Cardiac septum (tissue), 1 donor: ENCODE measurements around the gene SLC16A2. TPM values are rescaled to one million over a fixed set of nuclear protein-coding genes. Genes with fewer than 3 reads are reported as not detected.
"Not testable (repeated sequence)": the region's sequence is repeated elsewhere in the genome, so short reads cannot be mapped to it uniquely, and the experiment has no call there.

Source experiments
- DNase-seq: peaks from one replicate; pipeline ENCODE4 v3.0.0-alpha.2; 2020; ENCODE audit warnings: low spot score
- intact Hi-C: fragments of 100-400 bp; cut with DNase I; formaldehyde crosslinking; loops from one replicate; pipeline ENCODE4 v1.14.0; 2022
- total RNA-seq: library from RNA; stranded (reverse); fragmentation: NEBNext Ultra II Directional; extraction: Animal tissue kit (Norgen Biotek cat#: 25700); gene quantifications from one replicate; pipeline ENCODE4 v1.2.1, GENCODE V29; 2021
- donor health status: DM: no; HTN: no; CAD: no.

The SLC16A2 gene
- total RNA-seq, 1 donor from 2014 or later, result 8.2 TPM

DNA sequence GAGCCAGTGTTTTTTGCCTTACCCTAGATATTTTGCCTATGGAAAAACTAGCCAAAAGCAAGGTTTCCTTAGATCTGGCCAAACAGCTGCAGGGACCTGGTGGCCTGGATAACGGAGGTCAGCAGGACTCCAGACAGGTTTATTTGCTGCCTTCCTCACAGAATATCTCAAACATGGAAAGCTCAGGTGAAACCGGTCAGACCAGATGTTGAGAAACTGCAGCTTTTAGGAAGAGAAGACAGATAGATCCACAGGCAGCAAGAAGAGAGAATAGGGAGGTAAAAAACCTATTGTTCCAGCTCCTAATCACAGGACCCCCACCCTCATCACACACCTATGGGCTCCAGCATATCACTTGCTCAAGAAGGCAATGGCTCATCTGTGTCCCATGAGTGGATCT, 16.2 kb downstream of the SLC16A2 start:
- intact Hi-C loops, result no loop called here
- no peak for DNase-seq

DNA sequence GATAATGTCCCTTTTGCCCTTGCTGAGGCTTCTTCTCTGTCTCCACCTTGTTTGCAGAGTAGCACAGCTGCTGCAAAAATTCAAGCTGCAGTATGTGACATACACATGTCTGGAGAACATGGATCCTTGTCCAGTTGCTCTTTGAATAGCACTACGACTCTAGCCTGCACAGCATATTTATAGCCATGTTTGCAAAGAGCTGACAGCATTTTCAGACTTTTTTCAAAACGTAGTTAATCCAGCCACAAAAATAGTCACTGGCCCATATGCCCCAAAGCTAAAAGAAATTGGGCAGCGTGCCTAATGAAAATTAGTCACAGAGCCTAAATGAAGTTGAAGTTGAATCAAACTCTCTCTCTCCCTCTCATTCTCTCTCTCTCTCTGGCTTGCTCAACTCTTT, 17.5 kb downstream of the SLC16A2 start:
- intact Hi-C loops, result no loop called here
- no peak for DNase-seq

DNA sequence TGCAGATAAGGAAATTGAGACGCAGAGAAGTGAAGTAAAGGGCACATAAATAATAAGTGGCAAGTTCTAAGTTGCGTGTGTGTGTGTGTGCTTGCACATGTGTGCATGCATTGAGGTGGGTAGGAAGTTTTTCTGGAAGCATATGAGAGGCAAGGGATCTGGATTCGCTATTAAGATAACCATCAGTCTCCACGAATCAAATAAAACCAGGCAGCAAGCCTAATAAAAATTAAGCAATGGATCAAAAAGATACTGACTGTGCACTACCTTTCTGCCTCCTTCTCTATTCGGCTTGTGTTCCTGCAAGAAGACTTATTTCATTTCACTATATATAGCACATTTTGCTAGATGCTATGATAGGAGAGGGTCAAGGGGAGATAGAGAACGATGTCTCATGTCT, 23.8 kb downstream of the SLC16A2 start:
- intact Hi-C loops, result no loop called here
- DNase-seq, result no peak

DNA sequence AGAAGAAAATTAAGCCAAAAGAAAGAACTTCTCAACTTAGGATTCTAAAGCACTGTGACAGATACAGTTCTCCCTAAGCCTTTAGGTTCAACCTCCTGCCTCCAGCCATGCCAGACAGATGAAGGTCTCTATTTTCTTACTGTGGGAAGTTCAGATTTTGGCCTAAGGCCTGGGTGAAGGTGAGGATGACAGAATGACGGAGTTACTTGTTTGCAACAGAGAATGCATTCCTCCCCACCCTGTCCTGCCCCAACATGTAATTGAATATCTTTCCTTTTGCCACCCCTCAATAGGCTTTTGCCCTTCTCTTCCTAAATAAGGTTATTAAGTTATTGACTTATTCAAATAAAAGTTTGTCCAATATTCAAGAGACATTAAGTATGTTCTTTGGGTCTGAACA, 25.6 kb downstream of the SLC16A2 start:
- no peak for DNase-seq
- intact Hi-C loops, result no loop called here

DNA sequence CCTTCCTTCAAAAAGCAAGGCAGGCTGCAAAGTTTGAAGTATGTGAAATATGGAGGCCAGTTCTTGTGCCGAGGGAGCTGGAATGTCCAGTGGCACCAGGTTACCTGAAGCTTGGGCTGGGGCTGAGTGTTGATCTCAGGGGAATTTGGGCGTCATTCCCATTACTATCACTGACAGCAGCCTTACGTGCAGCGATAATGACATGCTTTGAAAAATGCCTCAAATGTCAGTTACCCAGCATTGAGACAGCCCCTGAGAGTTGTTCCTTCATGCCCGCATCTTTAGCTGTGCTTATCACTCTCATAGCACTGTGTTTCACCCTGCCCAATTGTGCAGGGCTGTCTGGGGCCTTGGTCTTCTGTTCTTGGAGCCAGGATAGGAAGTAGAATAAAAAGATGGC, 27.4 kb downstream of the SLC16A2 start:
- intact Hi-C loops, result no loop called here
- DNase-seq, result no peak

DNA sequence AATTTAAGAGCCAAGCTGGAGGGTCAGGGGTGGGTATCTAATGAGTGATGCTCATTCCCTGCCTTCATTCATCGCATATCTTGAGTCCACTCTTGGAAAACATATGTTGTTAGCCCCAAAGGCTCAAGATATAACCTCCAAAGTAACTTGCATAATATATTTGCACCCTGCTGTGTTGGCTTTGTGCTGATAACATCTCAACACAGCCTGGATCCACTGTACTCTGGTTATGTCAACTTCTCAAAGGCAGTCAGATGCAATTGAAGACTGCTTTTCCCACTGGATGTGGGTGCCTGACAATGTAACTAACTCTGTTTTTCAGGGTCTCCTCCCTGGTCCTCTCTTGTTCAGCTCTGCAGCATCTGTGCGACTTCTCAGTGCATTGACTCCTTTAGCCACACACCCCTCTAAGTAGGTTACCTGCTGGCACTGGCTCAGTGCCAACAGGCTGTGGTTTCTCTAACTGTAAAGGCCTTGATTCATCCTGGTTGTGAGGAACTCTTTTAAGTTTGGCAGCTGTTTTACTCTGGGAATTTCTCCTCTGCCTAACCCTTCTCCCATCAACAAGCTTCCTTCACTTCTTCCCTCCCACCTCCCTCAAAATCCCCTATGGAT, 28.1 kb downstream of the SLC16A2 start:
- no peak for DNase-seq

DNA sequence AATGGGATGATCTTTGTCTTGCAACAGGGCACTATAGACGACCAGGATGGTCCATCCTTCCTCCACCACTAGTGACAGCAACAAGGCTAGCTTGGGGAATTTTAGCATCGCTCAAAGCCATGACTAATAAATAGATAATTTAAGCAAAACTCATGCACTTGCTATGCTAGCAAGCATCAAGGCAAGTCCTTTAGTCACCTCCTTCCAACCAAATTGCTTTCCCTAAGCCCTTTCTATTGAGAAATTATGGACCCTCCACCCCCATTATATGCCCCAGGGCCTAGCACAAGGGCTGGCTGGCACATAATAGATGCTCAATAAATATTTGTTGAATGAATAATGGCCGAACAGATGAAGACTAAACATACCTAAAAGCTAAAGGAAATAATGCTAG, 28.6 kb downstream of the SLC16A2 start:
- no peak for DNase-seq
- intact Hi-C loops, result no loop called here

More for the DNA sequence above, 28.1 kb downstream of the SLC16A2 start:
- intact Hi-C loops, result no loop called here

DNA sequence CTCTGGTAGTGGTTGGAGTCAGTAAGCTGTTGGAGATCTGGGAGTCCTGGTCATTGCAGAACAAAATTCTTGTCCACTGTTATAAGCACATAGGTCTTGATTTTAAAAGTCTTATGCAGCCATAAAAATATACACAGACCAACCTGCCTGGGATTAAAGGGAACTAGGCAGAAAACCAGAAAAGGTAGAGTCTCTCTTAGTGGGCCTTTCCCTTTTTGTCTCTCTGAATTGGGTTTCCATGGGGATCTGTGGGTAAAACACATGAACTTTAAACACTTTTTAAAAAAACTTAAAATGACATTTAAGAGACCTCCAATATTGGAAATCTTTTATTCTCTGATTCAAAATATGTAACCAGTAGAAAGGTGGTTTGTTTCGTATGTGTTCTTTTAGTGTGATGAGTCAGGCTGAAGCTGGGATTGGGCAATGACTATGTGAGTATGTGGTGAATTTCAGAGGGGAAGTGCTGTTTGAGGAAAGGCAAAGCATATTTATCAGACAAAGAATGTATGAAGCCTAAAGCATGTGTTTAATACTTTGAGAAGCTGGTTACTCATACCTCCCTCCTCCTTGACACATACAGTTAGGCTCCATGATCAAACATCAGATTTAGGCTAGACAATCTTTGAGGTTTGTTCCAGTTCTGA, 29.6 kb downstream of the SLC16A2 start:
- intact Hi-C loops, result no loop called here
- DNase-seq, result no peak

DNA sequence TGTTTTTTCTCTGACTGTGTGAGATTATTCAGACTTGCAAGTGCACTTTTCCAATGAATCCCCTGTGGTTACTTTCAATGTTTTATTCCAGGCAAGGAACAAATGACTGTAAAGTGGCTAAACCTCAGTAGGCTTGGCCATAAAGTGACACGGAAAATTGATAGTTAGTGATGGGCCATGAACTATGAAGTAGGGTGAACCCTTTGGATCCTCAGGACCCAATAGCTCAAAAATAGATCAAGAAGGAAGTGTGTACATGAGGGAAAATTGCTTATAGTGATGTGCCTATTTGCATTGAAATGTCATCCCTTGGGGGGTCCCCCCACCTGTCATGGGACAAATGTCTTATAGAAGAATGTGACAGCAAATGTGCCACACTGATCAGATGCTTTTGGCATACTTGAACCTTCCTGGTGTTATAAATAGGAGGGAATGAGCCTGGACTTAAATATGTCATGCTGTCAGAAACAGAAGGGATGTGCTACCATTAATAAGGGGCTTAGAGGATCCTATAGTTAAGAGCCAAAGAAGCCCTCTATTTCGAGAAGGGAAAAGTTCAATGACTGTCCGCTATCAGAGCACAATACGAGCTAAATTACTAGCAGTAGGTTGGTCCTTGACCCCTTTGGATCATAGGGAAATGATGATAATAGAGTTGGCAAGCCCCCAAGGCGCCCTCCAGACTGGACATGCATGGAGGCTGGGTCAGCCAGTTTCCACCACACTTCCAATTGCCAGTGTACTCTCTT, 30.3 kb downstream of the SLC16A2 start:
- intact Hi-C loops, result no loop called here
- no peak for DNase-seq

DNA sequence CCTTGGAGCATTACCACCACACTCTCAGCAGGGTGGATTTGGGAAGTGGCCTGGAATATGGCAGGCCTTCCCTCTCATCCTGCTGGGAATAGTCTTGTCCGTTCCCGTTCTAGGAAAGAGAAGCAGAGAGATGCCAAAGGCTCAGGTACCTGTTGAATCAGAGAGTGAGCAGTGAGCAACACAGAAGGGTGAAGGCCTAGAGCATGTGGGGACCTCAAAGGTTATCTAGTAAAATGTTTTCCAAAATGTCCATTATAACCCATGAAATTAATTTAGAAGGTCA, 30.8 kb downstream of the SLC16A2 start:
- intact Hi-C loops, result no loop called here
- DNase-seq, result no peak

DNA sequence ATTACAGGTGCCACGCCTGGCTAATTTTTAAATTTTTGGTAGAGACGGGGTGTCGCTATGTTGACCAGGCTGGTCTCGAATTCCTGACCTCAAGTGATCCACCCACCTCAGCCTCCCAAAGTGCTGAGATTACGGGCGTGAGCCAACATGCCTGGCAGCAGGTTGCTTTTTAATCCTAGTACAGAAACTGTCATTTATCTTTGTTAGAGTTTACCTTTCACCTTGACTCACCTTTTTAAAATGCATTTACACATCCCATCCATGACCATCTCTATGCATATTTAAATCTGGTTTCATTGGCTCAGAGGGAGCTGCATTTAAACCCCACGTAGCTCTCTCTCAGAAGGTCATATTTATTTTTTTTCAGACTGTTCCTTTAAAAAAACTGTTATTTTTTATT, 31.9 kb downstream of the SLC16A2 start:
- no peak for DNase-seq
- intact Hi-C loops, result no loop called here

DNA sequence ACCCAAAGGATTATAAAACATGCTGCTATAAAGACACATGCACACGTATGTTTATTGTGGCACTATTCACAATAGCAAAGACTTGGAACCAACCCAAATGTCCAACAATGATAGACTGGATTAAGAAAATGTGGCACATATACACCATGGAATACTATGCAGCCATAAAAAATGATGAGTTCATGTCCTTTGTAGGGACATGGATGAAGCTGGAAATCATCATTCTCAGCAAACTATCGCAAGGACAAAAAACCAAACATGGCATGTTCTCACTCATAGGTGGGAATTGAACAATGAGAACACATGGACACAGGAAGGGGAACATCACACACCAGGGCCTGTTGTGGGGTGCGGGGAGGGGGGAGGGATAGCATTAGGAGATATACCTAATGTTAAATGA, 32.9 kb downstream of the SLC16A2 start:
- intact Hi-C loops, result not testable (repeated sequence)

DNA sequence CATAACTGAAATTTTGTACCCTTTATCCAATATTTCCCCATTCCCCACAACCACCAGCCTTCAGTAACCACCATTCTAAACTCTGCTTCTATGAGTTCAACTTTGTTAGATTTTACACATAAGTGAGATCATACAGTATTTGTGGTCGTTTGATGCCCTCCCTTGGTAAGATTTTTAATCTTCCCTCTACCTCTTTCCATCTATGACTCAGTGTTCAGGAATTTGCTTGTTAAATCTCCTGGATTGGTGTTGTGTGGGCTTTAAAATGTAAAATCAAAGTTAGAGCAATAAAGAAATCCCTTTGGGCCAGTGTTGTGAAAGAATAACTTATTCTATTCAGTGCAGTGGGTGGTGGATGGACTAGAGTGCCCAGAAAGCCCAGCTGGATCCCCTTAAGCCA, 37.4 kb downstream of the SLC16A2 start:
- intact Hi-C loops, result no loop called here
- DNase-seq, result no peak

More for the DNA sequence above, 32.9 kb downstream of the SLC16A2 start:
- not testable (repeated sequence) for DNase-seq

DNA sequence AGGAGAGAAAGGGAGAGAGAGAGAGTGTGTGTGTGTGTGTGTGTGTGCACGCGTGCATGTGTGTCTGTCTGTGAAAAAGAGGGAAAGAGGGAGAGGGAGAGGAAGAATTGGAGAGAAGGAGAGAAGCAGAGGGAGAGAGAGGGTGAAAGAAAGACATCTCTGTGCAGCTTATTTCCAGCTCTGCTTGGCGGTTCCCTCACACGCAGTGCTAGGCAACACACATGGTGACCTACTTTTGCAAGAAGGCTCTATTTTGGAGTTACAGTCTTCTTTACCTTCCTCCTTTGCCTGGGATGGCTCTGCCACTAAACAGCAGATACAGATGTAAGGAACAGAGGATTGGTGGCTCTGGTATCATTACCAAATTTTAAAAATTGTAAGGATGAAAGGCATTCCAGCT, 40.1 kb downstream of the SLC16A2 start:
- DNase-seq, result no peak
- intact Hi-C loops, result no loop called here

DNA sequence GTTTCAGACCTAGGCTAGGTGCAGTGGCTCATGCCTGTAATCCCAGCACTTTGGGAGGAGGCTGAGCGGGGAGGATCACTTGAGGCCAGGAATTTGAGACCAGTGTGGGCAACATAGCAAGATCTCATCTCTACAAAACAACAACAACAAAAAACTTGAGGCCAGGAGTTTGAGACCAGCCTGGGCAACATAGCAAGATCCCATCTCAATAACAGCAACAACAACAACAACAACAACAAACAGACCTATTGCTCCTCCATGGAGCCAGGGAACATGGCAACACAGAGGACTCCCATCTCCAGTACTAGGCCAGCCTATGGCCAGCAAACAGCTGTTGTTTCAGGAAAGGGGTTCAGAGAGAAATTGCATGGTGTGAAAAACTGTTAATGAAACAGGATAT, 43.4 kb downstream of the SLC16A2 start:
- DNase-seq, result no peak
- intact Hi-C loops, result no loop called here

DNA sequence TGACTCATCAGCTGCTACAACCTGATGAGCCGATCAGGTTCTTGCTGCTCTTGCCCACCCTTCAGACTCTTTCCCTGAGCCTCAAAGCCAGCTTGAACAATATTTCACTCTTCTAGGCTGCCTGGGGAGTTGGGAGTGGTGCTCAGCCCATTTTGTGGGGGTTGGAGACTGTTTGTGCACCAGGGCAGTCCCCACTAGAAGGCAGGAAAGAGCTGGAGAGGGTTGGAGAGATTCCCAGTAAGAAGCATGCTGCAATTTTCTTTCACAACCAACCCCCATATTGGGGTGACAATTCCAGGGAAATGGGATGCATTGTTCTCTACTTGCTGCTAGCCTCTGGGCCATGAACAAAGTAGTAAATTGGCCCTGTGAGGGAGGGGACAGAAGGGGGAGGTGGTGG, 44.1 kb downstream of the SLC16A2 start:
- intact Hi-C loops, result no loop called here
- no peak for DNase-seq

DNA sequence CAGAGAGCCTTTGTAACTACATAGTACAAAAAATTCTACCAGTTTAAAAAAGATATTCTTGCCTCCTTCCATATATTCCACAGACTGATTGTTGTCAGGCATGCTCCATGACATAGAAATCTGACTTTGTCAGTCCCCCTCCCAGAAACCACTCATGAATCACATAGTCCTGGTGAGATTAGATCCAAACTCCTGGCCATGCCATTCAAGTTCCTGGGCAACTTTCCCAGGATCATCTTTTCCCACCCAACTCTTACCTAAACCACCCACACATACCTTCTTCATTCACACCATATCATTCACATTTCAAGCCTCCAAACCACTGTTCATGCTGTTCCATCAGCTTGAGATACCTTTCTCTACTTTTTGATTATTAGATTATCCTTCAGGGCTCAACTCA, 46.4 kb downstream of the SLC16A2 start:
- no peak for DNase-seq
- intact Hi-C loops, result no loop called here

DNA sequence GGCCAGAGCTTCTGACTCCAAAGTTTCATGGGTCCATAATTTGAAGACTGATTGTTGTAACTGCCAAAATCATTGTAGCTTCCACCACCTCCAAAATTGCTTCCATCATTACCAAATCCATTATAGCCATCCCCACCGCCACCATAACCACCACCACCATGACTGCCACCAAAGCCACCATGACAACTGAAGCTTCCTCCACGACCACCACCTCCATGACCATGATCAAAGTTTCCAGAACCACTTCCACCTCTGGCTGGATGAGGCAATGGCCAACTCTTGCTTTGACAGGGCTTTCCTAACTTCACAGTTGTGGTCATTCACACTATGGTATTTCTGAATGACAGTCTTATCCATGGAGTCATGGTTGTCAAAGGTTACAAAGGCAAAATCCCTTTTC, 51.8 kb downstream of the SLC16A2 start:
- DNase-seq, intact Hi-C loops: not testable (repeated sequence)

DNA sequence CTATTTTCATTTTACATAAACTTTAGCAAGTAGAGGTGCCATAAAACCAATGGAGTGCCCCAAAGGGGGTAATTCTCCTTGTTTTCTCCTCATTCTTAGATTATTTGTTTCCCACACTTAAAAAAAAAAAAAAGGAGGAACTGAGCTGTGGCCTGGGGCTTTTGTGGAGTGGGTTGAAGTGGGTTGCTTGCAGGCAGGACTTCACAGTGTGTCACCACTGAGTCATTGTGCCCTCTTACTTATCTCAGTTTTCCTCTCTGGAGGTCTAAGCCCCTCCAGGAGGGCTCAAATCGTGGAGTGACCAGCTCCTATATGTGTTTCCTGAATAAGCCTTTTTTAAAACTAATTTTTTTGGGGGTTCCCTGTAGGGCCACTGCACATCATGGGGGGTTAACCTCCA, 69.0 kb downstream of the SLC16A2 start:
- DNase-seq, result no peak

DNA sequence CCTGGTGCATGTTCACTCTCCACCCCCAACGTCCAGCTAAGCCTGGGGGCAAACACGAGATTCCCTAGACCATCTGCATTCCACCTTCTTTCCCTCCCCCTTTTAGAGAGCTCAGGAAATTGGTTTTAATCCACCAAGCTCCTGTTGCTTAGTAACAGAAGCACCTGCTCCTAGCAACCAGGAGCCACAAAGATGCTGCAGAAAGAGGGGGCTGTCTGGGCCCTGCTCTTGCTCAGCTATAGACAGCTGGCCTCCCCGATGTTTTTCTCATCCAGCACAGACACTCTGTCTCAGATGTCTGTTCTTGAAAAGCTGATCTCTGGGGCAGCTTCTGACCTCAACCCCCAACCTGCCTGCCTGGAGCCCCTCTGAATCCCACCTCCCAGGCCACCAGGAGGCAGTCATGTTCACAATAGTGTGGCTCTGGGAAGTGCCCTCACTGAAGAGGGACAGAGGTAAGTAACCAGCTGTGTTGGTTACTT, 71.5 kb downstream of the SLC16A2 start:
- intact Hi-C loops, result no loop called here
- no peak for DNase-seq

More for the DNA sequence above, 69.0 kb downstream of the SLC16A2 start:
- intact Hi-C loops, result no loop called here

DNA sequence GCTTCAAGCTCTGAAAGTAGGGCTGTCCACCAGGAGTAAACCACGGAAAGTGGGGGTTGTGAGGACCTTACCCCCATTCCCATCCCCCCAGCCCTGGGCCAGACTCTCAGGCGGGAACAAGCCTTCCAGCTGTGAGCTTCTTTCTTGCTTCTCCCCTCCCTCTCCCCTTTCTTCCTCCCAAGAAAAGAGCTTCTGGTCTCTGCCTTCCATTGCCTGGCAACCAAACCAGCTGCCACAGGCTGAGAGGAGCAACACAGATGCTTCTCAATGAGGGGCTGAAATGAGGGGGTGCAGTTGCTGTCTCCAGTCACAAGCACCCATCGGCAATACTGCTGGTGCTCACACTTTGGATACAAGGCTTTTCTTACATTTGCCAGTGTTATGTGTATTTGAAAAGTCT, 72.5 kb downstream of the SLC16A2 start:
- intact Hi-C loops, result no loop called here
- no peak for DNase-seq
